ENCODE measurements around the gene FCGR2B. TPM values are rescaled to one million over a fixed set of nuclear protein-coding genes. Genes with fewer than 3 reads are reported as not detected.
"Not testable (repeated sequence)": the region's sequence is repeated elsewhere in the genome, so short reads cannot be mapped to it uniquely, and the experiment has no call there.

Gene FCGR2B
- total RNA-seq = 19.7 TPM
- 4.0 TPM for polyA plus RNA-seq (ENCODE audit: insufficient read depth, low read depth, low replicate concordance)
- long read RNA-seq, donor 1 = 0 reads
- long read RNA-seq, donor 2 = 0 reads
- long read RNA-seq, donor 3 = 0 reads
- long read RNA-seq, donor 4 = 0 reads
- long read RNA-seq, donor 5 = 0 reads
- long read RNA-seq, donor 6 = 0 reads
- long read RNA-seq, donor 7 = 0 reads
- long read RNA-seq, donor 8 = 0 reads
- long read RNA-seq, donor 9 = 0 reads
- long read RNA-seq, donor 10 = 0 reads

- H3K27me3 ChIP-seq (ENCODE audit: control insufficient read depth, insufficient read depth, low read length); H3K36me3 ChIP-seq (ENCODE audit: control insufficient read depth in 2 of 3, insufficient read depth in 3 of 3, low read length in 3 of 3); H3K9ac ChIP-seq (ENCODE audit: low read length in 3 of 3); H3K27ac ChIP-seq (ENCODE audit: low read depth in 2 of 2, low read length in 2 of 2); H3K9me3 ChIP-seq (ENCODE audit: control insufficient read depth in 2 of 3, insufficient read depth in 1 of 3, low read length in 3 of 3); H3K4me3 ChIP-seq (ENCODE audit: low read length in 3 of 3); DNase-seq; H3K4me1 ChIP-seq (ENCODE audit: control insufficient read depth in 2 of 3, insufficient read depth in 2 of 3, low read depth in 1 of 3, low read length in 3 of 3); FAIRE-seq; intact Hi-C loops (cut with DNase I): not testable (repeated sequence)
Observed at GRCh38 chr1:161662684-161663339, at the start of gene FCGR2B. TSS of gene FCGR2B (plus strand) at chr1:161663143. CDS start at chr1:161663242, 99 bp downstream.

DNA sequence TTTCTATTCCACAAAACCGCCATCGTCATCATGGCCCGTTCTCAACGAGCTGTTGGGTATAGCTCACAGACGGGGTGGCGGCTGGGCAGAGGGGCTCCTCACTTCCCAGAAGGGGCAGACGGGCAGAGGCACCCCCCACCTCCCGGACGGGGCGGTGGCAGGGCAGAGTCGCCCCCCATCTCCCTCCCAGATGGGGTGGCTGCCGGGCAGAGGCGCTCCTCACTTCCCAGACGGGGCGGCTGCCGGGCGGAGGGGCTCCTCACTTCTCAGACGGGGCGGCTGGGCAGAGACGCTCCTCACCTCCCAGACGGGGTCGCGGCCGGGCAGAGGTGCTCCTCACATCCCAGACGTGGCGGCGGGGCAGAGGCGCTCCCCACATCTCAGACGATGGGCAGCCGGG lies 46.5 kb upstream of the FCGR2B start:
- H3K9ac ChIP-seq (ENCODE audit: low read length in 3 of 3); FAIRE-seq; H3K27ac ChIP-seq (ENCODE audit: low read depth in 2 of 2, low read length in 2 of 2); H3K9me3 ChIP-seq (ENCODE audit: control insufficient read depth in 2 of 3, insufficient read depth in 1 of 3, low read length in 3 of 3); H3K27me3 ChIP-seq (ENCODE audit: control insufficient read depth, insufficient read depth, low read length); intact Hi-C loops (cut with DNase I); H3K4me3 ChIP-seq (ENCODE audit: low read length in 3 of 3); H3K36me3 ChIP-seq (ENCODE audit: control insufficient read depth in 2 of 3, insufficient read depth in 3 of 3, low read length in 3 of 3); H3K4me1 ChIP-seq (ENCODE audit: control insufficient read depth in 2 of 3, insufficient read depth in 2 of 3, low read depth in 1 of 3, low read length in 3 of 3): not testable (repeated sequence)
- DNase-seq = peak in 1 of 5 donors; percentile 76

GRCh38 chr1:161618517-161618916 lies 44.4 kb upstream of the FCGR2B start:
- H3K9me3 ChIP-seq (ENCODE audit: control insufficient read depth in 2 of 3, insufficient read depth in 1 of 3, low read length in 3 of 3); H3K9ac ChIP-seq (ENCODE audit: low read length in 3 of 3); FAIRE-seq; DNase-seq; intact Hi-C loops (cut with DNase I); H3K4me1 ChIP-seq (ENCODE audit: control insufficient read depth in 2 of 3, insufficient read depth in 2 of 3, low read depth in 1 of 3, low read length in 3 of 3); H3K4me3 ChIP-seq (ENCODE audit: low read length in 3 of 3); H3K36me3 ChIP-seq (ENCODE audit: control insufficient read depth in 2 of 3, insufficient read depth in 3 of 3, low read length in 3 of 3); H3K27ac ChIP-seq (ENCODE audit: low read depth in 2 of 2, low read length in 2 of 2): not testable (repeated sequence)
- peaks cover 11% of the 10 kb centered on the region for H3K27me3 ChIP-seq (ENCODE audit: control insufficient read depth, insufficient read depth, low read length)

- DNase-seq; H3K9me3 ChIP-seq (ENCODE audit: control insufficient read depth in 2 of 3, insufficient read depth in 1 of 3, low read length in 3 of 3); FAIRE-seq; intact Hi-C loops (cut with DNase I); H3K4me3 ChIP-seq (ENCODE audit: low read length in 3 of 3); H3K36me3 ChIP-seq (ENCODE audit: control insufficient read depth in 2 of 3, insufficient read depth in 3 of 3, low read length in 3 of 3); H3K4me1 ChIP-seq (ENCODE audit: control insufficient read depth in 2 of 3, insufficient read depth in 2 of 3, low read depth in 1 of 3, low read length in 3 of 3); H3K27ac ChIP-seq (ENCODE audit: low read depth in 2 of 2, low read length in 2 of 2); H3K9ac ChIP-seq (ENCODE audit: low read length in 3 of 3): not testable (repeated sequence)
- peaks cover 11% of the 10 kb centered on the region for H3K27me3 ChIP-seq (ENCODE audit: control insufficient read depth, insufficient read depth, low read length)
Observed at GRCh38 chr1:161620399-161620798, 42.5 kb upstream of the FCGR2B start.

GRCh38 chr1:161621181-161622000 lies 41.6 kb upstream of the FCGR2B start:
- FAIRE-seq; H3K27ac ChIP-seq (ENCODE audit: low read depth in 2 of 2, low read length in 2 of 2); H3K9me3 ChIP-seq (ENCODE audit: control insufficient read depth in 2 of 3, insufficient read depth in 1 of 3, low read length in 3 of 3); H3K36me3 ChIP-seq (ENCODE audit: control insufficient read depth in 2 of 3, insufficient read depth in 3 of 3, low read length in 3 of 3); H3K4me1 ChIP-seq (ENCODE audit: control insufficient read depth in 2 of 3, insufficient read depth in 2 of 3, low read depth in 1 of 3, low read length in 3 of 3); intact Hi-C loops (cut with DNase I): not testable (repeated sequence)
- peak overlapping the region in 1 of 3 donors; percentile 62 for H3K9ac ChIP-seq (ENCODE audit: low read length in 3 of 3)
- H3K27me3 ChIP-seq (ENCODE audit: control insufficient read depth, insufficient read depth, low read length) = peaks cover 11% of the 10 kb centered on the region
- H3K4me3 ChIP-seq (ENCODE audit: low read length in 3 of 3) = peak overlapping the region; percentile 35 to 67 (median 45)
- DNase-seq = peak; percentile 44 to 85 (median 66)

GRCh38 chr1:161622054-161622453 lies 40.9 kb upstream of the FCGR2B start:
- H3K4me1 ChIP-seq (ENCODE audit: control insufficient read depth in 2 of 3, insufficient read depth in 2 of 3, low read depth in 1 of 3, low read length in 3 of 3); H3K36me3 ChIP-seq (ENCODE audit: control insufficient read depth in 2 of 3, insufficient read depth in 3 of 3, low read length in 3 of 3); H3K9ac ChIP-seq (ENCODE audit: low read length in 3 of 3); FAIRE-seq; intact Hi-C loops (cut with DNase I); H3K9me3 ChIP-seq (ENCODE audit: control insufficient read depth in 2 of 3, insufficient read depth in 1 of 3, low read length in 3 of 3); H3K4me3 ChIP-seq (ENCODE audit: low read length in 3 of 3); DNase-seq; H3K27ac ChIP-seq (ENCODE audit: low read depth in 2 of 2, low read length in 2 of 2): not testable (repeated sequence)
- H3K27me3 ChIP-seq (ENCODE audit: control insufficient read depth, insufficient read depth, low read length) = peaks cover 11% of the 10 kb centered on the region

- peaks cover 11% of the 10 kb centered on the region for H3K27me3 ChIP-seq (ENCODE audit: control insufficient read depth, insufficient read depth, low read length)
- intact Hi-C loops (cut with DNase I); H3K9ac ChIP-seq (ENCODE audit: low read length in 3 of 3); H3K36me3 ChIP-seq (ENCODE audit: control insufficient read depth in 2 of 3, insufficient read depth in 3 of 3, low read length in 3 of 3); H3K4me3 ChIP-seq (ENCODE audit: low read length in 3 of 3); DNase-seq; H3K27ac ChIP-seq (ENCODE audit: low read depth in 2 of 2, low read length in 2 of 2); FAIRE-seq; H3K9me3 ChIP-seq (ENCODE audit: control insufficient read depth in 2 of 3, insufficient read depth in 1 of 3, low read length in 3 of 3); H3K4me1 ChIP-seq (ENCODE audit: control insufficient read depth in 2 of 3, insufficient read depth in 2 of 3, low read depth in 1 of 3, low read length in 3 of 3): not testable (repeated sequence)
Observed at GRCh38 chr1:161623401-161624051, 39.4 kb upstream of the FCGR2B start.
